Hepatocyte (in vitro differentiated cells): ENCODE data around the gene ROBO4. TPM values are rescaled to one million over a fixed set of nuclear protein-coding genes. Genes with fewer than 3 reads are reported as not detected.

Experiments
- DNase-seq: peaks from one replicate; pipeline ENCODE4 v3.0.0-alpha.2; 2016; ENCODE audit warnings: low spot score
- H2AFZ ChIP-seq: fragments of 200-600 bp; sonication (generic); 2 replicates; pipeline ENCODE4 v1.6.0; 2016; ENCODE audit warnings: antibody characterized with exemption, mild to moderate bottlenecking
- H3K27ac ChIP-seq: fragments of 200-600 bp; sonication (generic); 2 replicates; pipeline ENCODE4 v1.5.1; 2016; ENCODE audit warnings: mild to moderate bottlenecking
- H3K27me3 ChIP-seq: fragments of 200-600 bp; sonication (generic); 2 replicates; pipeline ENCODE4 v1.6.1; 2016
- H3K36me3 ChIP-seq: fragments of 200-600 bp; sonication (generic); replicated peaks from 2 replicates; pipeline ENCODE4 v1.5.1; 2016; ENCODE audit warnings: low read depth; ENCODE audit not compliant: insufficient read depth
- H3K4me1 ChIP-seq: fragments of 200-600 bp; sonication (generic); 2 replicates; pipeline ENCODE4 v1.5.1; 2016; ENCODE audit warnings: mild to moderate bottlenecking, moderate library complexity; ENCODE audit not compliant: insufficient read depth
- H3K4me2 ChIP-seq: fragments of 200-600 bp; sonication (generic); 2 replicates; pipeline ENCODE4 v1.6.0; 2016
- H3K4me3 ChIP-seq: fragments of 200-600 bp; sonication (generic); 2 replicates; pipeline ENCODE4 v1.5.1; 2016; ENCODE audit warnings: mild to moderate bottlenecking
- H3K79me2 ChIP-seq: fragments of 200-600 bp; sonication (generic); 2 replicates; pipeline ENCODE4 v1.6.0; 2017; ENCODE audit warnings: mild to moderate bottlenecking
- H3K9me2 ChIP-seq: fragments of 200-600 bp; sonication (generic); replicated peaks from 2 replicates; pipeline ENCODE4 v1.6.0; 2017; ENCODE audit warnings: mild to moderate bottlenecking; ENCODE audit not compliant: insufficient read depth
- H3K9me3 ChIP-seq: fragments of 200-600 bp; sonication (generic); 2 replicates; pipeline ENCODE4 v1.5.1; 2016; ENCODE audit warnings: low read depth, mild to moderate bottlenecking
- H4K20me1 ChIP-seq: fragments of 200-600 bp; sonication (generic); 2 replicates; pipeline ENCODE4 v1.6.0; 2016; ENCODE audit warnings: mild to moderate bottlenecking; ENCODE audit not compliant: insufficient read depth, poor library complexity, severe bottlenecking
- EZH2 ChIP-seq: fragments of 200-600 bp; sonication (generic); IDR thresholded peaks from 2 replicates; pipeline ENCODE4 v1.6.1; 2016; ENCODE audit warnings: antibody characterized with exemption, mild to moderate bottlenecking, borderline replicate concordance
- EZH2phosphoT487 ChIP-seq: fragments of 200-600 bp; sonication (generic); IDR thresholded peaks from one replicate; pipeline ENCODE4 v1.6.1; 2018; ENCODE audit warnings: antibody characterized with exemption, mild to moderate bottlenecking, low read depth, moderate library complexity; ENCODE audit not compliant: unreplicated experiment, severe bottlenecking
- WGBS: methylation state at CpG from one replicate; pipeline ENCODE4 v1.1.6; 2016; ENCODE audit warnings: low lambda C conversion rate; ENCODE audit errors: missing lambda C conversion rate; 5-methylcytosine and 5-hydroxymethylcytosine counted together
- polyA plus RNA-seq: library from polyadenylated mRNA; unstranded; fragments of >200 nt; fragmentation: Nextera tagmentation; extraction: Ambion mirVana; gene quantifications from 2 replicates; pipeline ENCODE4 v1.2.1, GENCODE V29; 2016
- total RNA-seq: library from RNA; depleted of rRNA; stranded (reverse); fragments of >200 nt; gene quantifications from 2 replicates; pipeline ENCODE4 v1.2.3, GENCODE V29; 2014
- TF ChIP-seq, protein P1 (sequence below): fragments of 200-600 bp; sonication (generic); IDR thresholded peaks from 2 replicates; pipeline ENCODE4 v1.5.1; 2016; ENCODE audit warnings: antibody characterized with exemption, mild to moderate bottlenecking; ENCODE audit not compliant: poor library complexity

Gene ROBO4
- total and polyA plus RNA-seq, 2 experiments from 2014 or later = 0.28 to 2.0 TPM

DNA sequence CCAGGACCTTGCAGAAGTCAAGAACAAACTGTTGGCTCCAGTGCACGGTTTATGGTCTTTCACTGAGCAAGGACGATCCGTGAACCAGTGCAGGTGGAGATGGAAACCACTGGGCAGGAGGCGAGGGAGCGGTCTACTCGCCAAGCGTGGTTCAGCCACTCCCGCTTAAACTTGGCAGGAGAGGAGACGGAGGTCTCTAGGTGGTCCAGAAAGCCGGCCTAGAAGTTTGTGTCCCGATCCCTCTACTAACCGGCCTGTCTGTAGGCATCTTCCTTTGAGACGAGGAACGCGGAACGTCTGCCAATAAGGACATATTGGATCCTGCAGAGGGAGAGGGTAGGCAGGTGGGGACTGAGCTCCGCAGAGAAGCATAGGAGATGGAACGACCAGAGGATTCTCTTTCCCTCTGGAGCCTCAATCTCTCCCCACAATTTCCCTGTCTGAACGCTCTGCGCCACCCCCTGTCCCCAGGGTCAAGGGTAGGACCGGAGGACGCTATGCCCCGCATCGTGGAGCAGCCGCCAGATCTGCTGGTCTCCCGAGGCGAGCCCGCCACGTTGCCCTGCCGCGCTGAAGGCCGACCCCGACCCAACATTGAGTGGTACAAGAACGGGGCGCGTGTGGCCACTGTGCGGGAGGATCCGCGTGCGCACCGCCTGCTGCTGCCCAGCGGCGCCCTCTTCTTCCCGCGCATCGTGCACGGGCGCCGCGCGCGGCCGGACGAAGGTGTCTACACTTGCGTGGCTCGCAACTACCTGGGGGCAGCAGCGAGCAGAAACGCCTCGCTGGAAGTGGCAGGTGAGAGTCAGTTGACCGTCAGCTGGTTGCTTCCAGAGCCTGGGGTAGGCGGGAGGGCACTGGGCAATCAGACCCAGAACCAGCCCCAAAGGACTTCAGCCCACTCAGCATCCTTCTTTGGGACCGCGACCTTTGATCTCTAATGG lies 29.1 kb downstream of the ROBO4 start:
- 24% methylated on average over 63 of the region's 63 CpGs for WGBS
- Histone ChIP-seq H2AFZ (no peak overlapping the region), H3K27me3 (peaks cover 99% of the 10 kb centered on the region), H3K36me3 (no peaks in the 10 kb centered on the region), H3K4me2 (peak overlapping the region; percentile 44), H3K9me3 (no peaks in the 10 kb centered on the region), H3K4me1 (peaks cover 11% of the 10 kb centered on the region), H3K27ac (no peak overlapping the region), H4K20me1 (no peaks in the 10 kb centered on the region), H3K79me2 (no peaks in the 10 kb centered on the region), H3K4me3 (no peak overlapping the region), H3K9me2 (no peaks in the 10 kb centered on the region)
- TF ChIP-seq EZH2phosphoT487 = no peak
- TF ChIP-seq, protein P1, sequence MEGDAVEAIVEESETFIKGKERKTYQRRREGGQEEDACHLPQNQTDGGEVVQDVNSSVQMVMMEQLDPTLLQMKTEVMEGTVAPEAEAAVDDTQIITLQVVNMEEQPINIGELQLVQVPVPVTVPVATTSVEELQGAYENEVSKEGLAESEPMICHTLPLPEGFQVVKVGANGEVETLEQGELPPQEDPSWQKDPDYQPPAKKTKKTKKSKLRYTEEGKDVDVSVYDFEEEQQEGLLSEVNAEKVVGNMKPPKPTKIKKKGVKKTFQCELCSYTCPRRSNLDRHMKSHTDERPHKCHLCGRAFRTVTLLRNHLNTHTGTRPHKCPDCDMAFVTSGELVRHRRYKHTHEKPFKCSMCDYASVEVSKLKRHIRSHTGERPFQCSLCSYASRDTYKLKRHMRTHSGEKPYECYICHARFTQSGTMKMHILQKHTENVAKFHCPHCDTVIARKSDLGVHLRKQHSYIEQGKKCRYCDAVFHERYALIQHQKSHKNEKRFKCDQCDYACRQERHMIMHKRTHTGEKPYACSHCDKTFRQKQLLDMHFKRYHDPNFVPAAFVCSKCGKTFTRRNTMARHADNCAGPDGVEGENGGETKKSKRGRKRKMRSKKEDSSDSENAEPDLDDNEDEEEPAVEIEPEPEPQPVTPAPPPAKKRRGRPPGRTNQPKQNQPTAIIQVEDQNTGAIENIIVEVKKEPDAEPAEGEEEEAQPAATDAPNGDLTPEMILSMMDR = no peak
- TF ChIP-seq EZH2 = no peak
- DNase-seq = no peak

DNA sequence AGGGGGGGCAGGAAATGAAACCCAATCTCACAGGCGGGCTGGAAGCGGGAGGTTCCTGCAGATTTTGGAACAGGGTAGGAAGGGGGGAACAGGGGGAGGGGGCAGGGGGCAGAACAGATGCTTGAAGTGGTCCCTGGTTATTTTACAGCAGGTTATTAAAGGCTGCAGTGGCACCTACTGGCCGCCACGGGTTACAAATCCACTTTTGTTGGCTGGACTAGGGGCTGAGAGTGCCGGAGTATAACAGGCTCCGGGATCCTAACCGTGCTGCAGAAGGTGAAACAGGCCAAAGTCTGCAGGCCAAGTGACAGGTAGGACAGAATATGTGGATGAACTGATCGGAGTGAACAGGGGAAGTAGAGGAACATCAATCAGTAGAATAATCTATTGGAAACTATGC lies 30.0 kb downstream of the ROBO4 start:
- peak; percentile 53 for DNase-seq
- Histone ChIP-seq H3K36me3 (no peaks in the 10 kb centered on the region), H3K4me3 (no peak overlapping the region), H3K4me2 (no peak overlapping the region), H2AFZ (no peak overlapping the region), H3K9me2 (no peaks in the 10 kb centered on the region), H3K27me3 (peaks cover 97% of the 10 kb centered on the region), H4K20me1 (no peaks in the 10 kb centered on the region), H3K4me1 (peaks cover 11% of the 10 kb centered on the region), H3K9me3 (no peaks in the 10 kb centered on the region), H3K79me2 (no peaks in the 10 kb centered on the region), H3K27ac (no peak overlapping the region)
- WGBS = 13% methylated on average over 8 of the region's 8 CpGs
- TF ChIP-seq EZH2 (no peak), EZH2phosphoT487 (no peak)
- TF ChIP-seq, protein P1 = peak; percentile 58

DNA sequence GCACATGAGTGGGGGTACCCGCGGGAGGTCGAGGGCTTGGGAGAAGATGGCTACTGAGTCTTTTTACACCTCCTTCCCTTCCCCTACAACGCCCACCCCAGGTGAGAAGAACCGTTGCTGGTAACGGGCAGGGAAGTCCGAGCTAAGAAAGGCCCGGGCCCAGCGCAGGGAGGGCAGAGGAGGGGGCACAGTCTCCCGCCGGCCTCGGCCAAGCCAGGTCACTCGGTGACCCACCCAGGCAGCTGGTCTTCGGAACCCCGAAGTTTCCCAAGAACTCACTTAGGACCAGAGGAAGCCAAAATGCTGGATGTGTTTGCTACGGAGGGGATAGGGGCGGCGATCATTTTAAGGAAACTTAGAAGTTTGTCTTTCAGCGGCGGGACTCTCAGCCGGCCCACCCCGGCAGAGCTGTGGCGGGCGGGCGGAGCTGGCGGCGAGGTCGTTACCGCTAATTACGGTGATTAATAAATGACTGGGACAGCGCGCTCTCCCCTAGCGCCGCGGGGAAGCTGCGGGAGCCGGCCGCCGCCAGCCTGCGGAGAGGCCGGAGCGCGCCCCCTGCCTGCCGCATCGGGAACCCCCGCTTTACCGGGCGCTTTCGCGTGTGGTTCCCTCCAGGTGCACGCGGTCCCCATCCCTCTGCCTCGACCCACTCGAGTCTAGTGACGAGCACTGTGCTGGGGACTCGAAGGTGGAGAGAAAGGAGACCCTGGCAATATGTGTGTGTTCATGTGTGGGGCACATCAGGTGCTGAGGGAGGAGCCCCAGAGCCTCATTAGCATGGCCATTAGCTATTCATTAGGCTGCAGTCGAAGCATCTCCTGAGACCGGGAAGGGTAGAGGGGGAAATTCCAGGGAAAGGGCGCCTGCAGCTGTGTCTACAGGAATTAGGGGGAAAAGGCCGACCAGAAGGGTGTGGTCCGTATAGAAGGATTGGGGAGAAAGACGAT lies 31.5 kb downstream of the ROBO4 start:
- peak overlapping the region; percentile 84 for H3K4me2 ChIP-seq
- no peaks in the 10 kb centered on the region for H3K9me3 ChIP-seq
- no peaks in the 10 kb centered on the region for H4K20me1 ChIP-seq
- no peaks in the 10 kb centered on the region for H3K79me2 ChIP-seq
- WGBS = 5% methylated on average over 61 of the region's 62 CpGs
- peaks cover 97% of the 10 kb centered on the region for H3K27me3 ChIP-seq
- peaks cover 11% of the 10 kb centered on the region for H3K4me1 ChIP-seq
- TF ChIP-seq EZH2phosphoT487 (no peak), EZH2 (peak; percentile 98)
- TF ChIP-seq, protein P1 = peak; percentile 68
- no peak overlapping the region for H3K27ac ChIP-seq
- H3K9me2 ChIP-seq = no peaks in the 10 kb centered on the region
- peak; percentile 71 for DNase-seq
- H3K4me3 ChIP-seq = no peak overlapping the region
- no peaks in the 10 kb centered on the region for H3K36me3 ChIP-seq
- H2AFZ ChIP-seq = peak overlapping the region; percentile 45
